Stimulated activated CD4-positive, alpha-beta T cell treated with anti-CD3 and anti-CD28 coated beads, Interleukin-15, amount 100 ng/mL, for 1 hour (primary cell): ENCODE data around the gene KRTAP10-6.
"Not testable (repeated sequence)": the region's sequence is repeated elsewhere in the genome, so short reads cannot be mapped to it uniquely, and the experiment has no call there.

ENCODE experiments used
- DNase-seq, 2 donors: peaks; one replicate each; pipeline ENCODE4 v3.0.0-alpha.2; 2020; ENCODE audit warnings: low read depth in 1 of 2, low spot score in 1 of 2

The KRTAP10-6 gene

GRCh38 chr21:44618504-44618903 lies 26.2 kb upstream of the KRTAP10-6 start:
- DNase-seq: no peak

GRCh38 chr21:44617071-44617501 lies 24.8 kb upstream of the KRTAP10-6 start:
- no peak for DNase-seq

DNA sequence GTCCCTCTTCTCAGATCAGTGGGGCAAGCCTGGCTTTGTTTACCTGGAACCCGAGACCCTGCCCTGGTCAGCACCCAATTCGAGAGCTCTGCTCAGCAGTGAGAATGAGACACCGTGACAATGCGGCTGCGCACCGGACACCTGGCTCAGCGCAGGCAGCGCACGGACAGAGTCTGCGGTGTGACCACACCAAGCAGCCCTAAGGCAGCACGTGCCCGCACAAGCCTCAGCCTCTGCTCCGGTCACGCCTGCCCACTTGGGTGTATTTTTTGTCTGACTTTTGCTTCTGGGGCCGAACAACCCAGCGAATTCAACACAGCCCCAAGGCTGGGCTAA lies 24.3 kb upstream of the KRTAP10-6 start:
- DNase-seq: no peak

DNA sequence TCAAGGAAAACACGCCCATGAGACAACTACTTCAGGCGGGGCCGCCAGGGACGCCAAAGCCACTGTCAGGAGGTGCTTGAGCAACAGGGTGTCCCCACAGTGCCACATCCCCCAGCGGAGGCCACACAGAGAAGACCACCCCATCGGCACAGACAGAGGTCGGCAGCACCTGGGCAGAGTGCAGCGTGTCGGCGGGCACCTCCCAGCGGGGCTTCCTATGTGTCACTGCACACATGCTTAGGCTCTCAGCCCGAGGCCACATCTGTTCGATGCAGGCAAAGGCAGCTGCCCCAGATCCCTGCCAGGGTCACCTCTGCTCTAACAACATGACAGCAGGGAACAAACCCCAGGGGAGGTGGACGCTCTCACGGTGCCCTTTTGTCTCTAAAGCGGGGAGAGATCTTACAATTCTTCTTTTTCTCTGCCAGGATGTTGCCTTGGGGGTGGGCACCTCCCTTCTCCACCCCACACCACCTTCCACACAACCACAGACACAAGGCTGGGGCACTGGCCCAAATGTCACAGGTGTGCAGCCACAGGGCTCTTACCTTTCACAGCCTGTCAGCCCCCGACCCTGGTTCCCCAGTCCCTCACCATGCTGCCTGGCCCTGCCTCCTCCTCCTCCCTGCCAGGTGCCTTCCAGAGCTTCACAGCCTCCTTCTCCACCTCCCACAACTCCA lies 23.7 kb upstream of the KRTAP10-6 start:
- no peak for DNase-seq

GRCh38 chr21:44615466-44615865 lies 23.2 kb upstream of the KRTAP10-6 start:
- DNase-seq: no peak

- peak in 1 of 2 donors; percentile 0 for DNase-seq
Observed at GRCh38 chr21:44614961-44615391, 22.7 kb upstream of the KRTAP10-6 start.

- no peak for DNase-seq
Observed at GRCh38 chr21:44614161-44614631, 21.9 kb upstream of the KRTAP10-6 start.

DNA sequence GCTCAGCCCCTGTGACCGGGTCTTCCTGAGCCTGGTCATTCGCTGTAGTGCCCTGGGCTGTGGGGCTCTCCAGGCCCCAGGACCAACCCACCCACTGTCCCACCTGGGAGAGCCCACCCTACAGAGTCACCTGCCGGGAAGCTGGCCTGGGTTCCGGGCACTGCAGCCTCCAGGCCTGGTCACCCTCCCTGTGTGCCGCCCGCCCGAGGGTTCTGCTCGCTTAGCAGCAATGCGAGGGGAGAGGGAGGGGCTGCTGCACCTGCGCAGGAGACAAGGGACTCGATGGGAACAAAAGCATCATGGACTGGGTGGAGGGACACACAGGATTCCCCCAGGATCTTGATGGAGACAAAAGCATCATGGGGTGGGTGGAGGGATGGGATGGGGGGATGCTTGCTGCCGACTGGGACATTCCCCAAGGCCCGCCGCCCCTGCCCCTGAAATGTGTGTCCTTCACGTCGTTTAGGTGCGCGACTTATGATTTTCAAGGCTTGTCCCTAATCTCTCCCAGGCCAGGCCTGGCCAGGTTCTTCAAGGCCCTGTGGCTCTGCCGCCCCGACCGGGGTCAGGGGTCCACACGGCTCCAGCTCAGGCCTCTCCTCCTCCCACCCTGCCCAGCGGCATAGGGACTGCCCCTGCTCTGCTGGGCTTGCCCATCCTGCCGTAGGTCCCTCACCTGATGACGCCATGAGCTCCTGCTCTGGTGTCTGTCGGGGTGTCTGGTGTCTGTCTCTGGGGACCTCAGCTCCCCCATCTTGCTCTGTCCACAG lies 21.3 kb upstream of the KRTAP10-6 start:
- DNase-seq: no peak

GRCh38 chr21:44612669-44613229 lies 20.4 kb upstream of the KRTAP10-6 start:
- no peak for DNase-seq

DNA sequence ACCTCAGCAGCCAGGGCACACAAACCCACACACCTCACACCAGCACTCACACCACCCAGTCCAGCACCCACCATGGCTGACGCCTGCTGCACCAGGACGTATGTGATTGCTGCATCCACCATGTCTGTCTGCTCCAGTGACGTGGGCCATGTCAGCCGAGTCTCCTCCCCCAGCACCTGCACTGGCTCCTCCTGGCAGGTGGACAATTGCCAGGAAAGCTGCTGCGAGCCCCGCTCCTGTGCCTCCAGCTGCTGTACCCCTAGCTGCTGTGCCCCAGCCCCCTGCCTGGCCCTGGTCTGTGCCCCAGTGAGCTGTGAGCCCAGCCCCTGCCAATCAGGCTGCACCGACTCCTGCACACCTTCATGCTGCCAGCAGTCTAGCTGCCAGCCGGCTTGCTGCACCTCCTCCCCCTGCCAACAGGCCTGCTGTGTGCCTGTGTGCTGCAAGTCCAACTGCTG lies 19.8 kb upstream of the KRTAP10-6 start, which contains the start of gene KRTAP10-8:
Gene KRTAP10-8 (plus strand): TSS at position 51 of the 458 bp plus-strand sequence. CDS start 22 bp downstream, at position 73.
- DNase-seq: no peak

- no peak for DNase-seq
Observed at GRCh38 chr21:44611551-44611950, 19.2 kb upstream of the KRTAP10-6 start.

DNA sequence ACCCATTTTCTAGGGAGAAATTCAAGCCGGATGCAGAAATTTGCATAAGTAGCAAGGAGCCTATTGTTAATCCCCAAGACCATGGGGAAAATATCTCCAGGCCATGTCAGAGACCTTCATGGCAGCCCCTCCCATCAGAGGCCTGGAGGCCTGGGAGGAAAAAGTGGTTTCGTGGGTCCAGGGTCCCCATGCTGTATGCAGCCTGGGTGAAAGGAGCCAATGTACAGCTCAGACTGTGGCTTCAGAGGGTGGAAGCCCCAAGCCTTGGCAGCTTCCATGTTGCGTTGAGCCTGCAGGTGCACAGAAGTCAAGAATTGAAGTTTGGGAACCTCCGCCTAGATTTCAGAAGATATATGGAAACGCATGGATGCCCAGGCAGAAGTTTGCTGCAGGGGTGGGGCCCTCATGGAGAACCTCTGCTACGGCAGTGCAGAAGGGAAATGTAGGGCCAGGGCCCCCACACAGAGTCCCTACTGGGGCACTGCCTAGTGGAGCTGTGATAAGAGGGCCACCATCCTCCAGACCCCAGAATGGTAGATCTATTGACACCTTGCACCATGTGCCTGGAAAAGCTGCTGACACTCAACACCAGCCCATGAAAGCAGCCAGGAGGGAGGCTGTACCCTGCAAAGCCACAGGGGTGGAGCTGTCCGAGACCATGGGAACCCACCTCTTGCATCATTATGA lies 18.0 kb upstream of the KRTAP10-6 start:
- not testable (repeated sequence) for DNase-seq

DNA sequence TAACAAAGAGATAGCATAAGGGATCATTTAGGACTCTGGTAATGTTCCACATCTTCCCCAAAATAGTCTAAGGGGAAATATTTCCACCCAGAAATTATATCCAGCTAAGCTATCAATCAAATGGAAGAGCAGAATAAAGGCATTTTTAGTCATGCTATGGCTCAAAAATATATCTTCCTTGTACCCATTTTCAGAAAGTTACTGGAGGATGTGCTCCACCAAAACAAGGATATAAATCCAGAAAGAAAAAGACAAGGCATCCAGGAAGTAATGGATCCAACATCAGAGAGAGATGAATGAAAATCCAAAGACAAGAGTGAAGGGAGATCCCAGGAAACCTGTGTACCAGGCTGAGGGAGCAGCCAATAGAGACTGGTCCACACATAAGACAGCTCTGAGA lies 16.9 kb upstream of the KRTAP10-6 start:
- no peak for DNase-seq

GRCh38 chr21:44606495-44606894 lies 14.2 kb upstream of the KRTAP10-6 start:
- no peak for DNase-seq

- DNase-seq: no peak
Observed at GRCh38 chr21:44603911-44604310, 11.6 kb upstream of the KRTAP10-6 start.

DNA sequence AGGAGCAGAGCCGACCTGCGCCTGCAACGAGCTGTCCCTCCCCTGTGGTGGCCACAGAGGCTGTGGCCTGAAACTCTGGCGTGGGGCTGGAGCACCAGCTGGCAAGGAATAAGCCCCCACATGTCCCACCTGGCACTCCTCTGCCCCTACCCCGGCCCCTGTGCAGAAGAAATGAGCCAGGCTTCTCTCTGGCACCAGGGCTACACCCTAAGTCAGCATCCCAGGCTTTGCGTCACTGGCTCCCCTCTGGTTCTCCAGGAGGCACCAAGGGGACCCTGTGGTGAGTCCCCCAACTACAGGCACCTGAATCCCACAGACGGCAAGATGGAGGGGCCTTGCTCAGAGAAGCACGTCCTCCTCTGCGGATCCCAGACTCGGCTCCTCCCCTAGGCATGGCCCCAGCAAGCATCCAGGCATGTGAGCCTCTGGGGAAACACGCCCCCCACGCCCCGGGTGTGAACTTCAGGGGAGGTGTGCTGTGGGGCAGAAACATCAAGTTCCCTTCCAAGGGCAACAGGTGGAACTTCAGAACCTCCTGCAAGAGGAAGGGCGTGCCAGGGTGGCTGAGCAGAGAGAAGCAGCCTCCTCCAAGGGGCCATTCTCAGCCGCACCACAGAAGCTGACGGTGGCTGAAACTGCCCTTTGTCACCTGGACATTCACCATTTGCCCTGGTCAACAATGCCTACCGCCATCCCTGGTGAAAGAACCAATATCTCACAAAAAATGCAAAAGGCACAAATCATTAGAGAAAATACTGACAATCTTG lies 11.0 kb upstream of the KRTAP10-6 start:
- DNase-seq: no peak

GRCh38 chr21:44602463-44602850 lies 10.2 kb upstream of the KRTAP10-6 start:
- no peak for DNase-seq

- no peak for DNase-seq
Observed at GRCh38 chr21:44601596-44602462, 9.5 kb upstream of the KRTAP10-6 start.

GRCh38 chr21:44601091-44601490 lies 8.8 kb upstream of the KRTAP10-6 start:
- DNase-seq: not testable (repeated sequence)
